Rectal smooth muscle tissue (tissue), 1 donor: Measurements from ENCODE around the gene CT45A10.
"Not testable (repeated sequence)": the region's sequence is repeated elsewhere in the genome, so short reads cannot be mapped to it uniquely, and the experiment has no call there.

ENCODE experiments used
- H3K27ac ChIP-seq: one replicate; pipeline ENCODE4 v1.7.0; 2013; ENCODE audit warnings: low read depth, low read length, inconsistent platforms
- H3K27me3 ChIP-seq: one replicate; pipeline ENCODE4 v1.7.0; 2013; ENCODE audit warnings: low read length; ENCODE audit not compliant: control insufficient read depth, insufficient read depth
- H3K36me3 ChIP-seq: one replicate; pipeline ENCODE4 v1.7.0; 2013; ENCODE audit warnings: low read length; ENCODE audit not compliant: control insufficient read depth, insufficient read depth
- H3K4me1 ChIP-seq: one replicate; pipeline ENCODE4 v1.7.0; 2013; ENCODE audit warnings: low read length; ENCODE audit not compliant: control insufficient read depth, insufficient read depth
- H3K4me3 ChIP-seq: one replicate; pipeline ENCODE4 v1.7.0; 2013; ENCODE audit warnings: low read length
- H3K9ac ChIP-seq: one replicate; pipeline ENCODE4 v1.7.0; 2013; ENCODE audit warnings: low read length

The CT45A10 gene

GRCh38 chrX:135893294-135893817 lies at the start of gene CT45A10, which contains the start of gene SAGE1:
Gene CT45A10 (minus strand): TSS chrX:135893444. CDS start chrX:135885344, 8,100 bp downstream.
Gene SAGE1 (plus strand): TSS chrX:135893716. CDS start chrX:135896243, 2,527 bp downstream.
- Histone ChIP-seq H3K9ac (no peak within 1 kb of the TSS), H3K36me3 (no peaks in the 10 kb centered on the region), H3K27me3 (no peaks in the 10 kb centered on the region), H3K27ac (no peak within 1 kb of the TSS), H3K4me1 (no peaks in the 10 kb centered on the region), H3K4me3 (no peak within 1 kb of the TSS)

DNA sequence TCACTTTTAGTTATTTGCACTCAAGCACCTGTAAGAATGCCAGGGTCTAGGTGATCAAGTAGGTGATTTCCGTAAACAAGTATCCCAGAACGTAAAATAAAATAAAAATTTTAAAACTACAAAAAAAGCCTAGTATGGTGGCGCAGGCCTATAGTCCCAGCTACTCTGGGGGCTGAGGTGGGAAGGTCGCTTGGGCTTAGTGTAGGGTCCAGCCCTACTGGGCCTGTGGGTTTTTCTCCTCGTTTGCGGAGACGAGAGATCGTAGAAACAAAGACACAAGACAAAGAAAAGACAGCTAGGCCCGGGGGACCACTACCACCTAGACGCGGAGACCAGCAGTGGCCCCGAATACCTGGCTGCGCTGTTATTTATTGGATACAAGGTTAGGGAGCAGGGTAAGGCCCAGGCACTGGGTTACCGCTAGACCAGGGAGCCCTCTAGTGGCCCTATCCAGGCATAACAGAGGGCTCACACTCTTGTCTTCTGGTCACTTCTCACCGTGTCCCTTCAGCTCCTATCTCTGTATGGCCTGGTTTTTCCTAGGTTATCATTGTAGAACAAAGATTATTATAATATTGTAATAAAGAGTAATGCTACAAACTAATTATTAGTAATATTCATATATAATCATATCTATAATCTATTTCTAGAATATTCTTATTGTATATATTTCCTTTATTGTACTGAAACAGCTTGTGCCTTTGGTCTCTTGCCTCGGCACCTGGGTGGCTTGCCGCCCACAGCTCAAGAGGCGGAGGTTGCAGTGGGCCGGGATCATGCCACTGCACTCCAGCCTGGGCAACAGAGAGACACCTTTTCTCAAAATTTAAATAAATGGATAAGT lies 38.6 kb upstream of the CT45A10 start:
- no peaks in the 10 kb centered on the region for H3K36me3 ChIP-seq
- no peak overlapping the region for H3K4me3 ChIP-seq
- no peaks in the 10 kb centered on the region for H3K4me1 ChIP-seq
- no peak overlapping the region for H3K9ac ChIP-seq
- no peak overlapping the region for H3K27ac ChIP-seq
- H3K27me3 ChIP-seq, result no peaks in the 10 kb centered on the region

GRCh38 chrX:135927897-135928296 lies 34.7 kb upstream of the CT45A10 start:
- H3K9ac ChIP-seq, result no peak overlapping the region
- no peaks in the 10 kb centered on the region for H3K36me3 ChIP-seq
- H3K27ac ChIP-seq, result no peak overlapping the region
- H3K27me3 ChIP-seq, result no peaks in the 10 kb centered on the region
- H3K4me1 ChIP-seq, result no peaks in the 10 kb centered on the region
- H3K4me3 ChIP-seq, result no peak overlapping the region

DNA sequence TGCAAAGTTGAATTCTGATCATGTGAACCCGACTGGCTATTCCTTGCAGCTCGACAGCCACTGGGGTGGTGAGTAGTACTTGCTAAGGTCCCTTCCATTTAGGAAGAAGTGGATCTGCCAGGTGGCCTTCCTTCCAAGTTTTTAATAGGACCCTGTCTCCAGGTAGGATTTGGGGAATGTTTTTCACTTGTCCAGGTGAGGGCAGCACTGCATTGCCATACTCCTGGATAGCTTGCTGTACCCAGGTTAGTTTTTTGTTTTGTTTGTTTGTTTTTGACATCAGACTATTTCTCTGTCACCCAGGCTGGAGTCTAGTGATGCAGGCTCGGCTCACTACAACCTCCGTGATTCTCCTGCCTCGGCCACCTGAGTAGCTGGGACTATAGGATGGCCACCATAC lies 30.1 kb upstream of the CT45A10 start:
- Histone ChIP-seq H3K4me3 (no peak overlapping the region), H3K36me3 (no peaks in the 10 kb centered on the region), H3K4me1 (no peaks in the 10 kb centered on the region), H3K27me3 (no peaks in the 10 kb centered on the region), H3K27ac (no peak overlapping the region), H3K9ac (no peak overlapping the region)

DNA sequence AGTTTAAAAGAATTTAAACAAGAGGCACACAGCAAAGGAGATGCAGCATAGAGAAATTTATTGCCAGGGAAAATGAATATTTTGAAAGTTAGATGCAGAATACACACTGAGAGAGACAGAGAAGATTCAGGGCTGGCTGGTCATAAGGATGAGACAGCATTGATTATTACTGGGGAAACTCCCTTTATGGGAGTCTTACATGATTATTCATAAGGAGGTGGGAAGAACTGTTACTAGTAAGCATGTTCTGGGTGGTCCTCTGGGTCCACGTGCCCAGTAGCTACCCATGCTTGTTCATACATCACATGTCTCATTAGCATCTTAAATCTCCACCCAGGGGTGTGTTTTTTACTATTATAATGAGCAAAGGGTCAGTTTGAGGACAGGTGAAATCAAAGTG lies 27.3 kb upstream of the CT45A10 start:
- not testable (repeated sequence) for H3K27me3 ChIP-seq, H3K36me3 ChIP-seq, H3K9ac ChIP-seq, H3K4me3 ChIP-seq, H3K27ac ChIP-seq, H3K4me1 ChIP-seq

- H3K9ac ChIP-seq, result no peak overlapping the region
- H3K4me3 ChIP-seq, result no peak overlapping the region
- no peaks in the 10 kb centered on the region for H3K27me3 ChIP-seq
- H3K27ac ChIP-seq, result no peak overlapping the region
- H3K4me1 ChIP-seq, result no peaks in the 10 kb centered on the region
- H3K36me3 ChIP-seq, result no peaks in the 10 kb centered on the region
These were observed 21.2 kb upstream of the CT45A10 start for GRCh38 chrX:135914404-135914803.

DNA sequence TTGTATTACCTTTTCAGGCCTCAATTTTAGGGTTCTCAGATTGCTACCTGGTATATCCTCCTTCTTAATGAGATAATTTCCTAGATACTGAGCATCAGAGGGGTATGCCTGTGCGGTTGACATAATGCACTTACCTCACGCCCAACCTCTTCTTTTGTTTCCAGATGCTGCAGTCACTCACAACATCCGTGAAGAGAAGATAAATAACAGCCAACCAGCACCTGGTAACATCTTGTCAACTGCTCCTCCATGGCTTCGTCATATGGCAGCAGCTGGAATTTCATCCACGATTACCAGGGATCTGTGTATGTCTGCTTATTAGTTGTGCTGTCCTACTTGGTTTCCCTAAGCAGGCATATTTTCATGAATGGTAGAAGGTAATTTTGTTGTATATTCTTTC lies 17.0 kb upstream of the CT45A10 start:
- H3K4me3 ChIP-seq, result no peak overlapping the region
- no peaks in the 10 kb centered on the region for H3K36me3 ChIP-seq

DNA sequence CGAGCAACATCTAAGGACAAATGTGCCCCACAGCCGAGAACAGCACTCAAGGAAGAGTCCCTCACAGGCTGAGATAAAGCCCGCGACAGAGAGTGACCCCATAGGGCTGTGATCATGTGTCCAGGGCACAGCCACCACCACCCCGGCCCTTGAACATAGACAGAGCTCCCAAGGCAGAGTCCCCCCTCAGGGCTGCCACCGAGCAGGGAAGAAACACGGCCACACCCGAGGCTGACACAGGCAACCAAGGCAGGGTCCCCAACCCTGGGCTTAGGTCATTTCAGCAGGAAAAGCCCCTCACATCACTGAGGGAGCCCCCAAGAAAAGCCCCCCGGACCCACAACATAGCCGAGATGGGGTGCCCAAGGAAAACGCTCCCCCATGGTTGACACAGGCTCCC lies 463 bp downstream of the CT45A10 start:
- H3K36me3 ChIP-seq, result no peaks in the 10 kb centered on the region
- no peak overlapping the region for H3K9ac ChIP-seq
- no peaks in the 10 kb centered on the region for H3K27me3 ChIP-seq
- no peak overlapping the region for H3K4me3 ChIP-seq
- no peak overlapping the region for H3K27ac ChIP-seq
- H3K4me1 ChIP-seq, result no peaks in the 10 kb centered on the region

More for the DNA sequence above, 17.0 kb upstream of the CT45A10 start:
- no peak overlapping the region for H3K9ac ChIP-seq
- no peaks in the 10 kb centered on the region for H3K27me3 ChIP-seq
- H3K4me1 ChIP-seq, result no peaks in the 10 kb centered on the region
- no peak overlapping the region for H3K27ac ChIP-seq

DNA sequence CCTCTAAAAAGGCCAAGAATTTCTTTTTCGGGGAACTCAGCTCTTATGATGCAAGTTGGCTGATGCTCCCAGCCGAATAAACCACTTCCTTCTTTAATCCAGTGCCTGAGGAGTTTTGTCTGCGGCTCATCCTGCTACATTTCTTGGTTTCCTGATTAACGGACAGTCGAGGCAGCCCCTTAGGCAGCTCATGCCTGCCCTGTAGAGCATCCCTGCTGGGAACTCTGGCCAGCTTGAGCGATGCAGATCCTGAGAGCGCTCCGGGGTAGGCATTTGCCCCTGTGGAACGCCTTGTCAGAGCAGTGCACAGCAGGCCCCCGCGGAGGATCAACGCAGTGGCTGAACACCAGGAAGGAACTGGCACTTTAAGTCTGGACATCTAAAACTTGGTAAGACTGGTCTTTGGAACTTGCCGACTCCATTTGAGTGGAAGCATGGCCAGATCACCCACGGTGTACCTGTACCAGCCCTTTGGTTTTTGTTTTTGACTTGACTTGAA lies 3.1 kb downstream of the CT45A10 start:
- no peak overlapping the region for H3K9ac ChIP-seq
- no peaks in the 10 kb centered on the region for H3K36me3 ChIP-seq
- no peak overlapping the region for H3K4me3 ChIP-seq
- H3K27ac ChIP-seq, result no peak overlapping the region
- H3K4me1 ChIP-seq, result no peaks in the 10 kb centered on the region
- H3K27me3 ChIP-seq, result no peaks in the 10 kb centered on the region

- H3K9ac ChIP-seq, H3K27ac ChIP-seq, H3K4me1 ChIP-seq, H3K36me3 ChIP-seq, H3K27me3 ChIP-seq, H3K4me3 ChIP-seq: not testable (repeated sequence)
These were observed 4.3 kb downstream of the CT45A10 start for GRCh38 chrX:135888976-135889375.

DNA sequence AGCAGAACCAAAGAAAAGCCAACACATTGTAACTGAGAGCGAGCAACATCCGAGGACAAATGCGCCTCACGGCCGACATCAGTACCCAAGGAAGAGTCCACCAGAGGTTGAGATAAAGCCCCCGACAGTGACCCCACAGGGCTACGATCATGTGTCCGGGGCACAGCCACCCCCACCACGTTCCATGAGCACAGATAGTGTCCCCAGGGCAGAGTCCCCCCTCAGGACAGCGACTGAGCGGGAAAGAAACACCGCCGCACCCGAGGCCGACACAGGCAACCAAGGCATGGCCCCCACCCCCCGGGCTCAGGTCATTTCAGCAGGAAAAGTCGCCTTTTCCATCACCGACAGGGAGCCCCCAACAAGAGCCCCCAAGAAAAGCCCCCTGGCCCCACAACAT lies 5.0 kb downstream of the CT45A10 start:
- not testable (repeated sequence) for H3K36me3 ChIP-seq, H3K27ac ChIP-seq, H3K9ac ChIP-seq, H3K4me3 ChIP-seq, H3K4me1 ChIP-seq, H3K27me3 ChIP-seq

GRCh38 chrX:135882741-135883140 lies 10.5 kb downstream of the CT45A10 start:
- H3K36me3 ChIP-seq, H3K4me1 ChIP-seq, H3K9ac ChIP-seq, H3K27ac ChIP-seq, H3K27me3 ChIP-seq, H3K4me3 ChIP-seq: not testable (repeated sequence)

DNA sequence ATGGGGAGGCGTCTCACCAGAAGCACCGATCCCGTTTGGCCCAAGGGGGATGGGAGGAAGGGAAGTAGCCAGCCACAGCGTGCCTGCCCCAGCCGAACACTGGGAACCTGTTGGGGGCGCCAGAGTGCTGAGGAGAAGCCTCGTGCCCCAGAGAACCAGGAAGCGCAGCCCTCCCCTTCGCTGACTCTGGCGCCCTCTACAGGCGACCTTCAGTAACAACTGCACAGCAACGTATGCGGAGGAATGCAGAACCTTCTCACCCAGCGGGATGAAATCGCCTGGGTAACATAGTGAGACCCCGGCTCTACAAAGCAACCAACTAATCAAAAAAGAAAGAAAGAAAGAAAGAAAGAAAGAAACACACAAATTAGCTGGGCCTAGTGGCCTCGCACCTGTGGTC lies 21.5 kb downstream of the CT45A10 start, which contains the start of gene CT45A9:
CT45A9 (minus strand) TSS at position 101 of the 400 bp plus-strand sequence. CDS start 3,751 bp downstream, outside the sequence.
- not testable (repeated sequence) for H3K4me3 ChIP-seq, H3K27ac ChIP-seq, H3K9ac ChIP-seq, H3K36me3 ChIP-seq, H3K4me1 ChIP-seq, H3K27me3 ChIP-seq
